HuH-7.5 (cell line): ENCODE results near the gene MYL12B.
"Not testable (repeated sequence)": the region's sequence is repeated elsewhere in the genome, so short reads cannot be mapped to it uniquely, and the experiment has no call there.

ENCODE experiments used
- DNase-seq: peaks from one replicate; pipeline ENCODE4 v3.0.0; 2011; ENCODE audit warnings: low spot score

The MYL12B gene

GRCh38 chr18:3261373-3262233 lies at the start of gene MYL12B:
TSS of gene MYL12B (plus strand) at chr18:3262133. CDS start at chr18:3272899, 10,766 bp downstream.
- DNase-seq: peak; percentile 77

GRCh38 chr18:3212657-3213056 lies 49.3 kb upstream of the MYL12B start:
- DNase-seq: no peak

GRCh38 chr18:3213300-3214059 lies 48.5 kb upstream of the MYL12B start:
- DNase-seq: peak; percentile 61

- DNase-seq: no peak
These were observed 46.9 kb upstream of the MYL12B start for GRCh38 chr18:3214855-3215637.

DNA sequence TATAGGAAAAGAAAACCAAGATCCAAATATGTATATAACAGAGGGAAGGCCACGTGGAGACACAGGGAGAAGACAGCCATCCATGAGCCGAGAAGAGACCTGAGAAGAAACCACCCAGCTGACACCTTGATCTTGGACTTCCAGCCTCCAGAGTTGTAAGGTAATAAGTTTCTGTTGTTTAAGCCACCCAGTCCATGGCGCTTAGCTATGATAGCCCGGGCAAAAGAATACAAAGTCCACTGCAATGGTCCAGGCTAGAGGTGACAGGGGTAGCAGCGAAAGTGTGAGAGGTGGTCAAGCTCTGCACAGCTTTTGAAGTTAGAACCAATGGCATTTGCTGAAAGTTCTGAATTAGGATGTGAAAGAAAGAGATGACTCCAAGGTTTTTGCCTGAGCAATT lies 44.9 kb upstream of the MYL12B start:
- DNase-seq: no peak

DNA sequence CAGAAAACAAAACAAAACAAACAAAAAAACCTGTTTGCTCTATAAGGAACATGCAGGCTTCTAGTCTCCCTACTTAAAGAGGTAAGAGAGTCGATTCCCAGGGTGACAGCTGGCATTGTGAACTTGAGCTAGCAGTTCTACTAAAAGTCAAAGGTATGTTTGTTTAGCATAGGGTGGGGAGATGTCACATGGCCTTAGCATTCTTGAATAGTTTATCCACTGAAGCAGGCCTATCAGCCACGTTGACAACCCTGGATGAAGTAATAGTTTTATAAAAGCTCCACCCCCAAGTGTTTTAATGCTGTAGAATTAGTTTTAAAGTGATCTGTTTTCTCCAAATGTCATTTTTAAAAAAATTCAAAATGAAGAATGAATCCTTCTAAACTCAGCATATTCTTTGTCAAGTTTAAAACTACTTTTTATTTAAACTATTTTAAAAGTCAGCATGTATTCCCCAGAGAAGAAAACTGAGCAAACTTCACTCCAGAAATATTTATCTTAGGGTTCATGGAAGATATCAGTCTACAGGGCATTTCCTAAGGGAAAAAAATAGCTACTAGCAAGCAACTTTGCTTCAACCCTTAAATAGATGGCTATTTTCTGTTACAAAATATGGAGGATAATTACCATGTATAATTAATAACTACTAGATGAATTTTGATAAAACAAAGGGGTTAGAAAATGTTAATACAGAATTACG lies 43.8 kb upstream of the MYL12B start:
- DNase-seq: peak; percentile 97

DNA sequence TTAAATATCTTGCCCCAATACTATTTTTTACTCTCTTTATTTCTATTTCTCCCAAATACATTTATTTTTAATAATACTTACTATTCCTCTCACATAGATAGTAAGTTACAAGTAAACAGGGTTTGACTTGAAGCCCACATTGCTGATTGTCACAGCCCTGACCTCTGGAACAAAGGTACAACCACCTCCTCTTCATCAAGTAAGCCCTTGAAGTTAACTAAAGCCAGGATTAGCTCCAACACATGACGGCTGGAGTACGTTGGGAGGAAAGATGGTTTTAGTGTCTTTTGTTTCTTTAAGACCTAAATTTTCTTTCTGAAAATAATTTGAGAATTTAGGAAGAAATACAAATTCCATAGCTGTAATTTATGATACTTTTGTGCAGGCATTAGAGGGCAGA lies 43.1 kb upstream of the MYL12B start:
- no peak for DNase-seq

DNA sequence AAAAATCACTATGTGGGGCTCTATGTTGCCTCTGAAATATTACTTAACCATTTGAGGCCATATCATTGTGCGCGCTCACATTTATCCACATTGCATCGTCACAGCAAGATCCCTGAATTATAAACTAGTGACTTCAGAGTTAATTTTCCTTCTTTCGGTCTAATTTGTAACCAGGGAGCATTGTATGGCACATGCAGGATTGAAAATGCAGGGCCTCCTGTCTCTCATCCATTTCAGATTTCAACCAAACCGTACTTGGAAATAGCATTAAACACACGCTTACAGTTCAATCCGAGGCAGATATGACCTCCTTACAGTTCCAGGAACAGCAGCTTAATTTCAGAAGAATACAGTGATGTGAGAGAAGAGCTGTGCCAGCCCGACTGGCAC lies 42.7 kb upstream of the MYL12B start:
- DNase-seq: no peak

DNA sequence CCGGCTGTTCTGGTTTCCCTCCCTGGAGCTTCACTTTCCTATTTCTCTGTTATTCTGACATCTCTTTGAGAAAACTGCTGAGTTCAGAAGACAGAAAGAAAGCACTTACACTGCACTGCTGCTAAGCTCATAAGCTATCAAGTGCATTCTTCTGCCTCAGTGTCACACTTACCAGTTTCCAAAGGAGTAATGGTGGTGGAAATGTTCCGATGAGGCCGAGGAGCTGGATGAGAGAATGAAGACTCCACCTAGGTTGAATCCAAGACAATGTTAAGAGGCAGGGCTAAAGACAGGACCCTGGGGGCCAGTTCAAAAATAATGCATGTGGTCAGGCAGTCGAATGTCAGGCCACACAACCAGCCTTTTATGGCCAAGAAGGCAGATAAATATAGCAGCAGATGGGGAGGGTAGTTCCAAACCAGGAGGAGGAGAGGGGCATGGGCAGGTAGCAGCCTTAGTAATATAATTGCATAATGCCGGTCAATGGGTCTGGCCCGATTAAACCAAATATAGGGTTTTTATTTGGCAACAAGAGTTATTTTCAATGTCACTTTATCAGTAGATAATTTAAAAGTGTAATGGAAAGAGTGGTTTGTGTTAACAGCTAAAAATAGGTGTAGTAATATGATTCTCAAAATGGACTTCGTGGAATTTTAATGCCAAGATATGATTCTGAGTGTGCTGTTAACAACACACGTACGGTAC lies 42.1 kb upstream of the MYL12B start, which contains the start of gene MYOM1:
Gene MYOM1 (minus strand): TSS at position 338 of the 705 bp plus-strand sequence. CDS start 4,745 bp downstream, outside the sequence.
- no peak for DNase-seq

DNA sequence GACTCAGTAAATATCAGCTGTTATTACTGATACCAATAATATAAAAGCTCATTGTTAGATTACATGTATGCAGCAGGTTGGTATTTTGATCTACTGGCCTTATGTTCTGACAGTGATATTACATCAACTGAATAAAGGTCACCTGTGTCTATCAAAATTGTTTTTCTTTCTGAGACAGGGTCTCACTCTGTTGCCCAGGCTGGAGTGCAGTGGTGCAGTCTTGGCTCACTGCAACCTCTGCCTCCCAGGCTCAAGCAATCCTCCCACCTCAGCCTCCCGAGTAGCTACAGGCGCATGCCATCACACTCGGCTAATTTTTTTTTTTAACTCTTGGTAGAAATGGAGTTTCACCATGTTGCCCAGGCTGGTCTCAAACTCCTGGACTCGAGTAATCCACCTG lies 41.1 kb upstream of the MYL12B start:
- not testable (repeated sequence) for DNase-seq

DNA sequence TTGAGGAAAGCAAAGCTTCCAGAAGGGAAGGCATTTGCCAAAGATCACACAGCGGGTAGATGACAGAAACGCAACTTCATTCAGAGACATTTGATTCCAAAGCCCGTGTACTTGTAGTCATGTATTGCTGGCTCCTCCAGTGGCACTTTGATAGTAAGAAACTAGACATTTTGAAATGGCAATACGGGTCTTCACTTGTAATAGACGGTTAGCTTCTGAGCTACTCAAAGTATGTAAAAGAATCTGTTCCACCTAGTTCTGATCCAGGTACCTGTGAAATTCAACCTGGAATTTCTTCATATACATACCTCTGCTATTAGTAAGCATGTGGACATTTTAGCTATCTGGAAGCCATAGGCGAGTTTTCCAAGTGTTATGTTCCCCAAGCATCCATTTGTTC lies 40.4 kb upstream of the MYL12B start:
- no peak for DNase-seq

GRCh38 chr18:3223356-3223755 lies 38.6 kb upstream of the MYL12B start:
- no peak for DNase-seq

- DNase-seq: no peak
These were observed 37.7 kb upstream of the MYL12B start for GRCh38 chr18:3224223-3224622.

DNA sequence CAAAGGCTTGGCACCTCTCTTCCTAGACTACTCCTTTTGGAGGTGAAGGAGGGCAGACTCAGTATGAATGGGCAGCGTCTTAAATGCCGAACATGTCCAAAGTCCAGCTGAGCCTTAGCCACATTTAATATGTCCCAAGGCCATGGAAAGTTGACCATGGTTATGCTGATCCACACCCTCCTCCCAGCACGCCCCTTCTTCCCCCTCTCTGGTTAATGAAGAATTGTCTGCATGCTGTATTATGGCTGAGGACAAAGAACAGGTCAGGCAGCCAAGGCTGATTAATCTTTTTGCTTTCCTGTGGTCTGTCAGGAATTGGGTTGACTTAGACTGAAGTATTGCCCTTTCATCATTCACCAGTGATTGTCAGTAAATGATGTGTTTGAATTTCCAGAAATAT lies 36.3 kb upstream of the MYL12B start:
- DNase-seq: no peak

DNA sequence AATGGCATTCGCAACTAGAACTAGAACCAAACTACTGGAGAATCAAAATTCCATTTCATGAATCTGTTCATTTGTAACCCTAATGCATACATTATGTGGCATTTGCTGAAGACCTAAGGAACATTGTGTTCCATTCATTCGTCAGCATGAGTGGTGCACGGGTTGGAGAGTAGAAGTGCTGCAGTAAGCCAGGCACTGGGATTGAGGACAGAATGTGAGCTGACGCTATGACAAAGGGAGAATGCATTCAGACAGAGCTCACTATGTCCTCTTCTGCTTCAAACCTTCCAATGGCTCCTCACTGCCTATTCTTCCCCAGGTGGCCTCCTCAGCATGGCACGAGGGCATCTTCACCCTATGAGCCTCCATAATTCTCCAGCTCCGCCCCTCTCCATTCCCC lies 35.9 kb upstream of the MYL12B start:
- no peak for DNase-seq

DNA sequence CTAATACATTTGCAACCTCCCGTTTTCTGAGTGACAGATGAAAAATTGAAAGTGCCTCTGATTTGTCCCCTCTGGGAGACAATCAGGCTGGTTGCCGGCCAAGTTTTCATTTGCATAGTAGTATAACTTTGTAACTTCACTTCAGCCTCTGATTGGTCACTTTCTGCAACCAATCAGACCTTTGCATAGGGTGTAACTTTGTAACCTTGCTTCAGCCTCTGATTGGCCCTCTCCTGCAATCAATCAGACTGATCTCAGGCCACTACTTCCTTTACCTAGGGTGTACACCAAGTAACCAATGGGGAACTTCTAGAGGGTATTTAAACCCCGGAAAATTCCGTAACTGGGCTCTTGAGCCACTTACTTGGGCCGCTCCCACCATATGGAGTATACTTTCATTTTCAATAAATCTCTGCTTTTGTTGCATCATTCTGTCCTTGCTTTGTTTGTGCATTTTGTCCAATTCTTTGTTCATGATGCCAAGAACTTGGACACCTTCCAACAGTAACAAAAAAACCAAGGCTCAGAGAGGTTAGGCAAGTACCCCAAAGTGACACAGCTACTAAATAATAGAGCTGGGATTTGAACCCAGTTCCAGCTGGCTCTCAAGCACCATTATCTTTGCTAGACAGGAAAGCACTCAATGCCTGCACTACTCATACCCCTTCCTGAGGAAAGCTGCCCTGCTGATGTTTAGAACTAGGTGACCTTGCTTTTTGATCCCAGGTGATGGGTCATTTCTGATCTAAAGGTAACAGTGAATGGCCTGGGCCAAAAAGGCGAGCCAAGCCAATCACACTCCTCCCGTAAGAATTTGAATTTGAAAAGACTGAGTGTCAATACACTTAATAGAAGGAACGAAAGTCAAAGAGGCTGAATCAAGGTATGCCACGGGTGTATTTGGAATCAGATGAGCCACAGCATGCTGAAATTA lies 31.3 kb upstream of the MYL12B start:
- DNase-seq: no peak

DNA sequence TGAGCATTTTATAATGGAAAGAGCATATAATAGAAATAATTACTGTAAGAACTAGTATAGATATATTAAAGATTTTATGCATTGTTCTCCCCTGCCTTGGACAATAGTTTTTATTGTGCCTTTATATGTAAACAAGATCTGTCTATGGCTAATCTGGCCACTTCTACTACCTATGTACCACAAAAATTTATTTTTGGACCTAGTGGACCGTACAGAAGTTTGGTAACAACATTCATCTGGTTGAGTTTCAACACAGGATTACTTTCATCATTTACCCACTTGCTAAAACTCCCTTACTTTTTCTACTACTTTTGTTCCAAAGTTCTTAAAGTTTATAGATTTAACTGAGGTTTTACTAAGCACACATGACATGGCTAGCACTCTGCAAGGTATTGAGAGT lies 28.9 kb upstream of the MYL12B start:
- no peak for DNase-seq

DNA sequence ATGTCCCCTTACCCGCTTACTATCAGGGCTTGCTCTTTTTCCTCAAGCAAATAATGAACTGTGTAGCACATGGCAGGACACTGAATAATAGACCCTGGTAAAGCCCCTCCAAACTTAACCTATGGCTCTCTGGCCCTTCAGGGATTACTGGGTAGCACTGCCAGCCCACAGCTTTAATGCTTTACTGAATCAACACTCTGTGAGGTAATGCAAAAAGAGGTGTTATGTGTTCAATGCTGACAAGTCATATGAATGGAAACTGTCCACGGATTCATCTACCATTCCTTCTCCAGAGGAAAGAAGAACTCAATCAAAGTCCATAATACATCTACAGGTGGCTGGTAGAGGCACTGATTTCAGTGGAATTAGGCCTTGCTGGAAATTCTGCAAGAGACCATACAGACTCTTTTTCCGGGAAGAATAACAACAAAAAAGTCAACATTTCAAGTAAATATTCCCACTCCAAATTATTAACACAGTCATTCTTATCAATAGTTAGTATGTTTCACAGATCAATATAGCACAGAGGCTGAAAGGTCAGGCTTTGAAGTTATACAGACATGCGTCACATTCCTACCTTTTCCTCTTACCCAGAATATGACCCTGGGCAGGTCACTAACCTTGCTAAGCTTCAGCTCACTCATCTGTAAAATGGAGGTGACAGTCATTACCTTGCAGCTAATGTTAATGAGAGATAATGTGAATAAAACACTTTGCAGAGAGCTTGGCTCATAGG lies 28.3 kb upstream of the MYL12B start:
- DNase-seq: peak; percentile 60

- DNase-seq: no peak
These were observed 27.5 kb upstream of the MYL12B start for GRCh38 chr18:3234457-3234856.
